GM21381 (cell line): ENCODE data around the gene USP17L28.
"Not testable (repeated sequence)": the region's sequence is repeated elsewhere in the genome, so short reads cannot be mapped to it uniquely, and the experiment has no call there.

Experiments
- ATAC-seq: cut with Tn5 transposase; IDR thresholded peaks from one replicate; pipeline ENCODE4 v1.9.1; 2021; ENCODE audit warnings: mild to moderate bottlenecking, moderate library complexity; ENCODE audit not compliant: unreplicated experiment

USP17L28 gene, protein sequence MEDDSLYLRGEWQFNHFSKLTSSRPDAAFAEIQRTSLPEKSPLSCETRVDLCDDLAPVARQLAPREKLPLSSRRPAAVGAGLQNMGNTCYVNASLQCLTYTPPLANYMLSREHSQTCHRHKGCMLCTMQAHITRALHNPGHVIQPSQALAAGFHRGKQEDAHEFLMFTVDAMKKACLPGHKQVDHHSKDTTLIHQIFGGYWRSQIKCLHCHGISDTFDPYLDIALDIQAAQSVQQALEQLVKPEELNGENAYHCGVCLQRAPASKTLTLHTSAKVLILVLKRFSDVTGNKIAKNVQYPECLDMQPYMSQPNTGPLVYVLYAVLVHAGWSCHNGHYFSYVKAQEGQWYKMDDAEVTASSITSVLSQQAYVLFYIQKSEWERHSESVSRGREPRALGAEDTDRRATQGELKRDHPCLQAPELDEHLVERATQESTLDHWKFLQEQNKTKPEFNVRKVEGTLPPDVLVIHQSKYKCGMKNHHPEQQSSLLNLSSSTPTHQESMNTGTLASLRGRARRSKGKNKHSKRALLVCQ

DNA sequence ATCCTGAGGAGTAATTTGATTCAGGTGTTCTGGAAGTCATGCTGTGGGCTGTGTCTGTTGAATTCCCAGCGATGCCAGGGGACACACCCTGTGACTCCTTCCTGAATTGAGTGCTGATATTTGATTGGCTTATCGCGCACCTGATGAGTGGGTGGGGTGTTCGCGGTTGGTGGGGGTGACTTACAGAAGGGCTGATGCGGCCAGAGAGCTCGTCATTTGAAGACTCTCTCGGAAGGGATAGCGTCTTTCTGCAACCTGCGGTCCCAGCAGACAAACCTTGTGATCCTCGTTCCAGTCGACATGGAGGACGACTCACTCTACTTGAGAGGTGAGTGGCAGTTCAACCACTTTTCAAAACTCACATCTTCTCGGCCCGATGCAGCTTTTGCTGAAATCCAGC, at the start of gene USP17L28:
TSS of gene USP17L28 (plus strand) at position 301 of the 400 bp plus-strand sequence. CDS start at position 301, 0 bp downstream.
- not testable (repeated sequence) for ATAC-seq

DNA sequence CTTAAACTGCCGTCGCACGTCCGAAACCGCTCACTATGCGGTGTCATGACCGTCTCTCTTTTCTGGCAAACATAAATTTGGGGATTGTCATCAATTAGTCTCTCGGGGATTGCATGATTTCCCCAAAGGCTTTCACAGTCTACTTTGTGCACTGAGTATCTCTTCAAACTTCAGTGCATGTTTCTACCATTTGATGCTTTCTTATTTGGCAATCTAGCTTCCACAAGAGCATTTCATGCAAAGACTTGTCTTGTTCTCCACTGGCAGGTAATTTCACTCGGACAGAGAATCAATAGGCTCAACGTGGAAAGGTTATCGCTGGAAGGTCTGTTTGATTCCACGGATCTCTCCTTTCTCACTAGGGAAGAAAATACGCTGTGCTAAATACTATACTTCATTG, 24.5 kb upstream of the USP17L28 start:
- ATAC-seq: not testable (repeated sequence)

DNA sequence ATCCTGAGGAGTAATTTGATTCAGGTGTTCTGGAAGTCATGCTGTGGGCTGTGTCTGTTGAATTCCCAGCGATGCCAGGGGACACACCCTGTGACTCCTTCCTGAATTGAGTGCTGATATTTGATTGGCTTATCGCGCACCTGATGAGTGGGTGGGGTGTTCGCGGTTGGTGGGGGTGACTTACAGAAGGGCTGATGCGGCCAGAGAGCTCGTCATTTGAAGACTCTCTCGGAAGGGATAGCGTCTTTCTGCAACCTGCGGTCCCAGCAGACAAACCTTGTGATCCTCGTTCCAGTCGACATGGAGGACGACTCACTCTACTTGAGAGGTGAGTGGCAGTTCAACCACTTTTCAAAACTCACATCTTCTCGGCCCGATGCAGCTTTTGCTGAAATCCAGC, 23.8 kb upstream of the USP17L28 start, which contains the start of gene USP17L24:
TSS of gene USP17L24 (plus strand) at position 301 of the 400 bp plus-strand sequence. CDS start at position 301, 0 bp downstream.
- ATAC-seq: not testable (repeated sequence)

DNA sequence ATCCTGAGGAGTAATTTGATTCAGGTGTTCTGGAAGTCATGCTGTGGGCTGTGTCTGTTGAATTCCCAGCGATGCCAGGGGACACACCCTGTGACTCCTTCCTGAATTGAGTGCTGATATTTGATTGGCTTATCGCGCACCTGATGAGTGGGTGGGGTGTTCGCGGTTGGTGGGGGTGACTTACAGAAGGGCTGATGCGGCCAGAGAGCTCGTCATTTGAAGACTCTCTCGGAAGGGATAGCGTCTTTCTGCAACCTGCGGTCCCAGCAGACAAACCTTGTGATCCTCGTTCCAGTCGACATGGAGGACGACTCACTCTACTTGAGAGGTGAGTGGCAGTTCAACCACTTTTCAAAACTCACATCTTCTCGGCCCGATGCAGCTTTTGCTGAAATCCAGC, 19.1 kb upstream of the USP17L28 start, which contains the start of gene USP17L25:
TSS of gene USP17L25 (plus strand) at position 301 of the 400 bp plus-strand sequence. CDS start at position 301, 0 bp downstream.
- not testable (repeated sequence) for ATAC-seq

DNA sequence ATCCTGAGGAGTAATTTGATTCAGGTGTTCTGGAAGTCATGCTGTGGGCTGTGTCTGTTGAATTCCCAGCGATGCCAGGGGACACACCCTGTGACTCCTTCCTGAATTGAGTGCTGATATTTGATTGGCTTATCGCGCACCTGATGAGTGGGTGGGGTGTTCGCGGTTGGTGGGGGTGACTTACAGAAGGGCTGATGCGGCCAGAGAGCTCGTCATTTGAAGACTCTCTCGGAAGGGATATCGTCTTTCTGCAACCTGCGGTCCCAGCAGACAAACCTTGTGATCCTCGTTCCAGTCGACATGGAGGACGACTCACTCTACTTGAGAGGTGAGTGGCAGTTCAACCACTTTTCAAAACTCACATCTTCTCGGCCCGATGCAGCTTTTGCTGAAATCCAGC, 14.3 kb upstream of the USP17L28 start, which contains the start of gene USP17L26:
TSS of gene USP17L26 (plus strand) at position 301 of the 400 bp plus-strand sequence. CDS start at position 301, 0 bp downstream.
- ATAC-seq: not testable (repeated sequence)

DNA sequence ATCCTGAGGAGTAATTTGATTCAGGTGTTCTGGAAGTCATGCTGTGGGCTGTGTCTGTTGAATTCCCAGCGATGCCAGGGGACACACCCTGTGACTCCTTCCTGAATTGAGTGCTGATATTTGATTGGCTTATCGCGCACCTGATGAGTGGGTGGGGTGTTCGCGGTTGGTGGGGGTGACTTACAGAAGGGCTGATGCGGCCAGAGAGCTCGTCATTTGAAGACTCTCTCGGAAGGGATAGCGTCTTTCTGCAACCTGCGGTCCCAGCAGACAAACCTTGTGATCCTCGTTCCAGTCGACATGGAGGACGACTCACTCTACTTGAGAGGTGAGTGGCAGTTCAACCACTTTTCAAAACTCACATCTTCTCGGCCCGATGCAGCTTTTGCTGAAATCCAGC, 9.6 kb upstream of the USP17L28 start, which contains the start of gene USP17L5:
TSS of gene USP17L5 (plus strand) at position 301 of the 400 bp plus-strand sequence. CDS start at position 301, 0 bp downstream.
- ATAC-seq: not testable (repeated sequence)

DNA sequence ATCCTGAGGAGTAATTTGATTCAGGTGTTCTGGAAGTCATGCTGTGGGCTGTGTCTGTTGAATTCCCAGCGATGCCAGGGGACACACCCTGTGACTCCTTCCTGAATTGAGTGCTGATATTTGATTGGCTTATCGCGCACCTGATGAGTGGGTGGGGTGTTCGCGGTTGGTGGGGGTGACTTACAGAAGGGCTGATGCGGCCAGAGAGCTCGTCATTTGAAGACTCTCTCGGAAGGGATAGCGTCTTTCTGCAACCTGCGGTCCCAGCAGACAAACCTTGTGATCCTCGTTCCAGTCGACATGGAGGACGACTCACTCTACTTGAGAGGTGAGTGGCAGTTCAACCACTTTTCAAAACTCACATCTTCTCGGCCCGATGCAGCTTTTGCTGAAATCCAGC, 4.8 kb upstream of the USP17L28 start, which contains the start of gene USP17L27:
TSS of gene USP17L27 (plus strand) at position 301 of the 400 bp plus-strand sequence. CDS start at position 301, 0 bp downstream.
- ATAC-seq: not testable (repeated sequence)

DNA sequence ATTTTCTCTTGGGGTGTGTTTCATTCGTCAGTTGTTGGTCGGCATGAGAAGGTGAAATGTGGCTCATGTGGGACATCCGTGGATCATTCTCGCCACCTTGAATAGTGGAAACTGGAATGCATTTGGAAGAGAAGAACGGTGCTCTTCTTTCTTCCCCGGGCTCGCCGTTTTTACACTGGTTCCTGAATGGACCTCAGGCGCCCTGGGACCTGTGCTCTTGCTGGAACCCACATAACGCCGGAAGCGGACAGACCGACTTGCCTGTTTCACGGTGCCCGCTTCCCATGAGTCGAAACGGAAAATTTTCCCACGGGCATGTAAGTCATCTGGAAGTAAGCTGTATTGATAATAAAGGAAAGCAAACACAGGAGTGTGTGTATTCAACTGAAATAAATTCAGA, 2.2 kb downstream of the USP17L28 start:
- ATAC-seq: not testable (repeated sequence)

DNA sequence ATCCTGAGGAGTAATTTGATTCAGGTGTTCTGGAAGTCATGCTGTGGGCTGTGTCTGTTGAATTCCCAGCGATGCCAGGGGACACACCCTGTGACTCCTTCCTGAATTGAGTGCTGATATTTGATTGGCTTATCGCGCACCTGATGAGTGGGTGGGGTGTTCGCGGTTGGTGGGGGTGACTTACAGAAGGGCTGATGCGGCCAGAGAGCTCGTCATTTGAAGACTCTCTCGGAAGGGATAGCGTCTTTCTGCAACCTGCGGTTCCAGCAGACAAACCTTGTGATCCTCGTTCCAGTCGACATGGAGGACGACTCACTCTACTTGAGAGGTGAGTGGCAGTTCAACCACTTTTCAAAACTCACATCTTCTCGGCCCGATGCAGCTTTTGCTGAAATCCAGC, 4.6 kb downstream of the USP17L28 start, which contains the start of gene USP17L29:
TSS of gene USP17L29 (plus strand) at position 301 of the 400 bp plus-strand sequence. CDS start at position 301, 0 bp downstream.
- not testable (repeated sequence) for ATAC-seq

DNA sequence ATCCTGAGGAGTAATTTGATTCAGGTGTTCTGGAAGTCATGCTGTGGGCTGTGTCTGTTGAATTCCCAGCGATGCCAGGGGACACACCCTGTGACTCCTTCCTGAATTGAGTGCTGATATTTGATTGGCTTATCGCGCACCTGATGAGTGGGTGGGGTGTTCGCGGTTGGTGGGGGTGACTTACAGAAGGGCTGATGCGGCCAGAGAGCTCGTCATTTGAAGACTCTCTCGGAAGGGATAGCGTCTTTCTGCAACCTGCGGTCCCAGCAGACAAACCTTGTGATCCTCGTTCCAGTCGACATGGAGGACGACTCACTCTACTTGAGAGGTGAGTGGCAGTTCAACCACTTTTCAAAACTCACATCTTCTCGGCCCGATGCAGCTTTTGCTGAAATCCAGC, 14.1 kb downstream of the USP17L28 start, which contains the start of gene USP17L30:
TSS of gene USP17L30 (plus strand) at position 301 of the 400 bp plus-strand sequence. CDS start at position 301, 0 bp downstream.
- not testable (repeated sequence) for ATAC-seq

DNA sequence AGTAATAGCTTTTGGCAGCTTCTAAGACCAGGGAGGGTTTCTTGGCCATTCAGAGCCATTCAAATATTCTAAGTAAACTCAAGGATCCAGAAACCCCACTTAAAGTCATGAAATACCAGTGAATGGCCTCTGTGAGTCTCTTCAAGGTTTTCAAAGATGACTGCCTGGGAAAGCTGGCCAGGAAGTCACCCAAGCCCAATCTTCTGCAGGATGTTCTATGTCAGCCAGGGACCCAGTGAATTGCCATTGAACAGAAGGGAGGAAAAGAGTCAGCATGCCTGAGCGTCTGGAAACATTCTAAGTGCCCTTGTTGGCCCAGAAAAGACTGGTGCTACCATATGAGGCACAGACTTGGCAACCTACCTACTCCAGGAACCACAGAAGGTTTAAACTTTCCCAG, 31.2 kb downstream of the USP17L28 start:
- ATAC-seq: not testable (repeated sequence)

DNA sequence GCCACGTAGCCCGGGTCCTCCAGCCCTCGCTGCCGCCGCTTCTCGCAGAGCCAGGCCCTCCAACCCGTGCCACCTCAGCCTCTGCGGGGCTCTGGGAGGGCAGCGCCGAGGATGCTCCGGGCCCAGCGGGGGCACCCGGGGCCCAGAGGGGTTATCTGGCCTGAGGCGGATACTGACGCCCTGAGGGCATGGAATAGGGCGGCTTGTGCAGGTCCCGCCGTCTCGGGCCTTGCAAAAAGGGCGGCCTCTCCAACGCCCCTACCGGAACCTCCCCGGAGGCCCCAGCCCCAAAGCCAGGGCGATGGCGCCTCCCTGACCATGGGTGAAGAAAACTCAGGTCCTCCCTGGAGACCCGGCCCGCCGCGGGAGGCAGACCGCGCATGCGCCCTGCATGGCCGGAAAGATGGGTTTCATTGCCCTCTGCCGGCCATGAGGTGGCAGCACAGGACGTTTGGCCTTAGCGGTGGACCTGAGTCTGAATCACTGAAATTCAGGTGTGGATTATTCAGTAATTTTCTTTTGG, 32.4 kb downstream of the USP17L28 start:
- not testable (repeated sequence) for ATAC-seq

DNA sequence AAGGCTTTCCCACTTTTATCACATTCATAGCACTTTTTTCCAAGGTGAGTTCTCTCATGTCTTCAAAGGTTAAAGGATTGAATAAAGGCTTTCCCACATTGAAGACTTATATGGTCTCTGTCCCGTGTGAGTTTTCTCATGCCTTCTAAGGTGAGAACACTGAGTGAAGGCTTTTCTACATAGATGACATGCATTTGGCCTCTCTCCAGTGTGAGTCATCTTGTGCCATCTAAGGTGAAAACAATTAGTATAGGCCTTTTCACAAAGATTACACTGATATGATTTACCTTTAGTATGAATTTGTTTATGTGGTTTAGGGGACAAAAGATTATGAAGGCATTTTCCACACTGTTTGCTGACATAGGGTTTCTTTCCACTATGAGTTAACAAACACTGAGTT, 35.4 kb downstream of the USP17L28 start:
- ATAC-seq: no peak

DNA sequence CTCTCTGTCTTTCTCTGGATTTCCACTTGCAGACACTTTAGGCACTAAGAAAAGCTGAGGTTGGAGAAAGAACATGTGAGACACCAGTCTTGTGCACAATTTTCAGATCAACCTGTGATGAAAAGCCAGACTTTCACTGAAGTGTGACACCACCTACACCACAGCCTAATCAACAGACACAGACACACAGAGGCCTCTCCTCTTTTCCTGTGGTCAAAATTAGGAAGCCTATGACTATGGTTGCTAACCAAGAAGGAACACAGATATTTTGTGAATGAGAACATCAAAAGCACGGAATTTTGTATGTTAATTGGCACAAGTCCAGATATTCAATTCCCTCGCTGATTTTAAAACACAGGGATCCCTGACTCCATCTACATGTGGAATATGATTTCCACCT, 40.3 kb downstream of the USP17L28 start:
- not testable (repeated sequence) for ATAC-seq
